DMS79 (cell line): Measurements from ENCODE around the gene PDSS2.
"Not testable (repeated sequence)": the region's sequence is repeated elsewhere in the genome, so short reads cannot be mapped to it uniquely, and the experiment has no call there.

Source experiments
- DNase-seq: peaks from one replicate; lab custom pipeline; 2025; lab: John Stamatoyannopoulos, UW

PDSS2 gene

GRCh38 chr6:107161521-107161920 lies 297.8 kb downstream of the PDSS2 start:
- no peak for DNase-seq

- DNase-seq = no peak
Observed at GRCh38 chr6:107156617-107157016, 302.7 kb downstream of the PDSS2 start.

DNA sequence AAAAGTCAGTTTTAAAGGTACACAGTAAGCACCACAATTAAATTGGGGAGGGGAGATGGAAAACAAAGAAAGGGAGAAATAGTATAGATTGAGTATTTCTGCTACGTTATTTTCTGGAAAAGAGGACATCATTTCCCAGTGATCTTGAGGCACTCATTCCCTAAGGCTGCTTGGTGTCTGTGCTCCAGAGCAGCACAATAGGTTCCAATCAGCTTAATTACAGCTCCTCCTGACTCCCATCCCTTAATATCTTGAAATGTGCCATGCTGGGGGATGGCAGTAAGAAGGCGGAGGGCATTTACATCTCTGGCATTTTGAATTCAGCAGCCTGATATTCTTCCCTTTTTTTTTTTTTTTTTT lies 304.6 kb downstream of the PDSS2 start:
- DNase-seq = peak; percentile 90

DNA sequence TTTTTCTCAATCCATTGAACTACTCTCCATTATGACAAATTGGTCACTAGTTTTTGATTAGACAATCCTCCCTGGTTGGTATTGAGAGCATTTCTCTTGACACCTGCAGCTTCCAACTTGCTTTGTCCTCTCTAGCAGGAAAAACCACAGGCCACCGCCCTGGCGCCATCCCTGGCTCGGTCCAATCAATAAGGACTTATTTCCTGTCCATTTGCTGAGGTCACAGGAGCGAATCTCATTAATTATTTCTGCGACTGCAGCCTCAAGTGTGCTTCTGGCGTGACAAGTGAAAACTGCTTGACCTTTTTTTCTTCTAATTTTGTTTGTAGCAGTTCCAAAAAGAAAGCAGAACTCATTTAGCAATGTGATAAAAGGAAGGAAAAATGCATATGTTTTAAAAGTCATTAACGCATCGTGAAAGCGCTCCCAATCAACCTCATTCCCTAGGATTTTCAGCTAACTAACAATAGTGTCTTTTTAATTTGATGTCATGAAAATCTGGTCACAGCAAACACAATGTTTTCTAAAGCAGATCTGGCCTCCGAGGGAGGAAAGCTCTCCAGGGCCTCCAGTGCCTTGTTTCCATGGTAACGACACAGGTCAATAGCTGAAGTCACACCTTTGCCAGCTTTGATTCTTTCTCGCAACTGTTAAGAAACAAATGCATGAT lies 305.1 kb downstream of the PDSS2 start:
- peak; percentile 97 for DNase-seq

- DNase-seq = peak; percentile 82
Observed at GRCh38 chr6:107152638-107153430, 306.5 kb downstream of the PDSS2 start.

GRCh38 chr6:107144666-107145065 lies 314.7 kb downstream of the PDSS2 start:
- DNase-seq = no peak

- no peak for DNase-seq
Observed at GRCh38 chr6:107144014-107144413, 315.4 kb downstream of the PDSS2 start.

- DNase-seq = no peak
Observed at GRCh38 chr6:107140581-107140980, 318.8 kb downstream of the PDSS2 start.

- not testable (repeated sequence) for DNase-seq
Observed at GRCh38 chr6:107136324-107136723, 323.0 kb downstream of the PDSS2 start.

- not testable (repeated sequence) for DNase-seq
Observed at GRCh38 chr6:107135048-107135680, 324.2 kb downstream of the PDSS2 start.

- peak; percentile 23 for DNase-seq
Observed at GRCh38 chr6:107132330-107132954, 326.9 kb downstream of the PDSS2 start.

GRCh38 chr6:107129370-107129925 lies 329.9 kb downstream of the PDSS2 start:
- DNase-seq = no peak

- DNase-seq = no peak
Observed at GRCh38 chr6:107128577-107128976, 330.8 kb downstream of the PDSS2 start.

DNA sequence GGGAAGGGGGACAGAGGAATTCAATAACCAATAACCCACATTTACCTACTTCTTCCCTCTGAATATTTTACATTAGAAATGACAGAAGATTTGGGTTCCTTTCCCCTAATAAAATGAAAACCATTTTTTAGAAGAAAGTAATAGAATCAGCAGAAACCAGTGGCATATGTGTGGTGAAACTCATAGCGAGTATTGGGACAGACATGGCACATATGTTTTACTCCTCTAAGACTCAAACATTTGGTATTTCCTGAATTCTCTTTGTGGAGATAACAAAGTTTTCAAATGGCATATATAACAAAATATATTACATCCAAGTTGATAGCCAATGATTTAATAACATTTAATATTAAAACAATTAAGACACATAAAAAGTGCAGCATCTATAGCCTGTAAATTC lies 331.2 kb downstream of the PDSS2 start:
- DNase-seq = no peak

- no peak for DNase-seq
Observed at GRCh38 chr6:107125771-107126170, 333.6 kb downstream of the PDSS2 start.

DNA sequence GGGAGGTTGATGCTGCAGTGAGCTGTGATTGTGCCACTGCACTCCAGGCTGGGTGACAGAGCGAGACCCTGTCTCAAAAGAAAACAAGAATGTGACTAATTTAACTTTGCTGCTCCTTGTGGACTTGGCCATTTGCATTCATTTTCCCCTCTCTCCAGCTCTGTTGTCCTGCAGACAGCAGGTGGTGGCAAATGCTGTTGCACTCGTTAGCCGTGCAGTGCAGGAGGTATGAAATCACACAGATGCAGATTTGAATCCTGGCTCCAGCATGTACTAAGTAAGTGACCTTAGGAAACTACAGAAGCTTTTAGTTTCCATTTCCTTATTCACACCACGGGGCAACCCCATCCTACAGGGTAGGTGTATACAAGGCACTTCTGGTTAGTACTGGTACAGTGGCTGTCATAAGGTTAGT lies 334.4 kb downstream of the PDSS2 start:
- no peak for DNase-seq

GRCh38 chr6:107123501-107123900 lies 335.9 kb downstream of the PDSS2 start:
- DNase-seq = no peak

- DNase-seq = no peak
Observed at GRCh38 chr6:107122748-107123147, 336.6 kb downstream of the PDSS2 start.

DNA sequence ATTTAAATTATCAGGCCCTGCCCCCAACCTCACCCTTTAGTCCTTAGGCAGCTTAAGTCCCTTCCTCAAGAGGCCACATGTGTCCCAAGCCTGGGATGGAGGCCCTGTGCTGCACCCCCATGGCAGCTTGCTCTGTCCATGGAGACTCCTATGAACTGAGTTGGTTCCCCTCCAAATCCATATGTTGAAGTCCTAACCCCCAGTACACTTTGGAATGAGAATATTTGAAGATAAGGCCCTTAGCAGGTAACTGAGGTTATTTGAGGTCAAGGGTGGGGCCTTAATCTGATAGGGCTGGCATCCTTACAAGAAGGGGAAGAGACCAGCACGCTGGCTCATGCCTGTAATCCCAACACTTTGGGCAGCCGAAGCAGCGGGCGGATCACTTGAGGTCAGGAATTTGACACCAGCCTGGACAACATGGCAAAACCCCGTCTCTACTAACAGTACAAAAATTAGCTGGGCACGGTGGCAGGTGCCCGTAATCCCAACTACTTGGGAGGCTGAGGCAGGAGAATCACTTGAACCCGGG lies 337.3 kb downstream of the PDSS2 start:
- no peak for DNase-seq

DNA sequence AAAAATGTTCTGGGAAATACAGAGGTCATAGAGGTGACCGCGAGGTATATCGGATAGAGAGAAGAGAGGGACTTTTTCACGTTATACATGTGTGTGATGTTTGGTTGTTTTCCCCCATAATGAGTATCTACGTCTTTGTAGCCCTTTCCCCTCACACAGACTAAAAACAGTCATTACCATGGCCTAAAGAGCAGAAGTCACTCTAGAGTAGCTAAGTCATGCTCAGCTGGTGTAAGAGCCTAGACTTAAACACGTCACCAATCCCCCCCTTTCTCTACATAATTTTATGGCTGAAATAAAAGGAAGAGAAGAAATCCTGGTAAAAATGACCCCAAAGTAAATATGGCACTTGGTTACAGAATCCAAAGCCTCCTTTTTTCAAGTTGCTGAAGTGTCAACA lies 338.1 kb downstream of the PDSS2 start:
- no peak for DNase-seq

DNA sequence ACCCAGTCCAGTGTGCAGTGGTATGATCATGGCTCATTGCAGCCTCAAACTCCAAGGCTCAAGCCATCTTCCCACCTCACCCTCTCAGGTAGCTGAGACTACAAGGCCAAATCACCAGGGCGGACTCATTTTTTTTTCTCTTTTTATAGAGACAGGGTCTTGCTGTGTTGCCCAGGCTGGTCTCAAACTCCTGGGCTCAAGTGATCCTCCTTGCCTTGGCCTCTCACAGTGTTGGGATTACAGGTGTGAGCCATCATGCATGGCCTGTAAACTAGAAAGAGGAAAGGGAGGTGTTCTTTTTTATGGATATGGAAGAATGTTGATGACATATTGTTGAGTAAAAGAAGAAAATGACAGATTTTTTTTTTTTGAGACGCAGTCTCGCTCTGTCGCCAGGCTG lies 339.0 kb downstream of the PDSS2 start:
- no peak for DNase-seq

GRCh38 chr6:107118976-107119375 lies 340.4 kb downstream of the PDSS2 start:
- no peak for DNase-seq
